DOHH2 (cell line): ENCODE data around the gene NINJ1.

Experiments
- CTCF ChIP-seq: fragments of 200-600 bp; sonication (generic); IDR thresholded peaks from one replicate; pipeline ENCODE4 v1.5.1; 2014; ENCODE audit warnings: antibody characterized with exemption, mild to moderate bottlenecking, low read depth, low read length; ENCODE audit not compliant: poor library complexity, severe bottlenecking
- EZH2phosphoT487 ChIP-seq: fragments of 200-600 bp; sonication (generic); IDR thresholded peaks from 2 replicates; pipeline ENCODE4 v1.6.1; 2017; ENCODE audit warnings: borderline replicate concordance, mild to moderate bottlenecking, antibody characterized with exemption, low read length, moderate library complexity, mixed read lengths

GRCh38 chr9:93149361-93149760 is 15.3 kb upstream of the NINJ1 start:
- TF ChIP-seq CTCF: no peak
- TF ChIP-seq EZH2phosphoT487: no peak
